ENCODE results near the gene EFR3B. TPM values are rescaled to one million over a fixed set of nuclear protein-coding genes. Genes with fewer than 3 reads are reported as not detected.

EFR3B gene
- total and polyA plus RNA-seq, 2 of the 13 experiments (the other 11 are each of a cell fraction or from before 2014, with no cell fraction given), result 0.42 TPM

DNA sequence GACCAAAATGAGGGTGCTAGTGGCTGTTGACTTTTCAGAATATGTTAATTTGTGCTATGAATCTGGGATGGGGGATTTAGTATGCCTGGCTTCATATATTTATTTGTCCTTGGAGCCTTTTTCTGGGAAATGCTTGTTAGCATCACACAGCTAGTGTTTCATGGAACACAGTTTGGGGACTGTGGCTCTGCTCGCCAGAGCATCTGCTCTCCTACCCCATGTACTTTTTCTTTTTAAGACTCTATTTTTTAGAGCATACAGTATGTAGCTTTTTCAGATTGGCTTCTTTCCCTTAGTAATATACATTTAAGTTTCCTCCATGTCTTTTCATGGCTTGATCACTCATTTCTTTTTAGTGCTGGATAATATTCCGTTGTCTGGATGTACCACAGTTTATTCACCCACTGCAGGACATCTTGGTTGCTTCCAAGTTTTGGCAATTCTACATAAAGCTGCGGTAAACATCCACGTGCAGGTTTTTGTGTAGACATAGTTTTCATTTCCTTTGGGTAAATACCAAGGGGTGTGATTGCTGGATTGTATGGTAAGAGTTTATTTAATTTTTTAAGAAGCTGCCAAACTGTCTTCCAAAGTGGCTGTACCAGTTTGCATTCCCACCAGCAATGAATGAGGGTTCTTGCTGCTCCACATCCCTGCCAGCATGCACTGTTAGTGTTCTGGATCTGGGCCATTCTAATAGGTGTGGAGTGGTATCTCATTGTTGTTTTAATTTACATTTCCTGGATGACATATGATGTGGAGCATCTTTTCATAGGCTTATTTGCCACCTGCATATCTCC, 44.1 kb downstream of the EFR3B start (continued):
- TF ChIP-seq NCOR1 (IDR thresholded peaks at IDR 0.05; ENCODE audit: borderline replicate concordance, low read length) (no peak), ZNF30 (CRISPR knock-in tag; IDR thresholded peaks at IDR 0.05) (no peak), NKX3-1 (CRISPR knock-in tag; IDR thresholded peaks at IDR 0.05) (no peak), KLF11 (CRISPR knock-in tag; IDR thresholded peaks at IDR 0.05) (no peak), ZKSCAN5 (CRISPR knock-in tag; IDR thresholded peaks at IDR 0.05) (no peak), NRL (CRISPR knock-in tag; IDR thresholded peaks at IDR 0.05; ENCODE audit: borderline replicate concordance) (no peak)
- TF ChIP-seq, protein P1, sequence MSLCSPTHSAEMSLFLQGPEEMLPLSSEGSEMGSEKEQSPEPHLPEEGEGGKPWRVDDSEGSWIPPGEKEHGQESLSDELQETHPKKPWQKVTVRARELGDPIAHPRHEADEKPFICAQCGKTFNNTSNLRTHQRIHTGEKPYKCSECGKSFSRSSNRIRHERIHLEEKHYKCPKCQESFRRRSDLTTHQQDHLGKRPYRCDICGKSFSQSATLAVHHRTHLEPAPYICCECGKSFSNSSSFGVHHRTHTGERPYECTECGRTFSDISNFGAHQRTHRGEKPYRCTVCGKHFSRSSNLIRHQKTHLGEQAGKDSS (CRISPR knock-in tag; IDR thresholded peaks at IDR 0.05; ENCODE audit: borderline replicate concordance, low read depth), result no peak
- TF ChIP-seq, protein P2, sequence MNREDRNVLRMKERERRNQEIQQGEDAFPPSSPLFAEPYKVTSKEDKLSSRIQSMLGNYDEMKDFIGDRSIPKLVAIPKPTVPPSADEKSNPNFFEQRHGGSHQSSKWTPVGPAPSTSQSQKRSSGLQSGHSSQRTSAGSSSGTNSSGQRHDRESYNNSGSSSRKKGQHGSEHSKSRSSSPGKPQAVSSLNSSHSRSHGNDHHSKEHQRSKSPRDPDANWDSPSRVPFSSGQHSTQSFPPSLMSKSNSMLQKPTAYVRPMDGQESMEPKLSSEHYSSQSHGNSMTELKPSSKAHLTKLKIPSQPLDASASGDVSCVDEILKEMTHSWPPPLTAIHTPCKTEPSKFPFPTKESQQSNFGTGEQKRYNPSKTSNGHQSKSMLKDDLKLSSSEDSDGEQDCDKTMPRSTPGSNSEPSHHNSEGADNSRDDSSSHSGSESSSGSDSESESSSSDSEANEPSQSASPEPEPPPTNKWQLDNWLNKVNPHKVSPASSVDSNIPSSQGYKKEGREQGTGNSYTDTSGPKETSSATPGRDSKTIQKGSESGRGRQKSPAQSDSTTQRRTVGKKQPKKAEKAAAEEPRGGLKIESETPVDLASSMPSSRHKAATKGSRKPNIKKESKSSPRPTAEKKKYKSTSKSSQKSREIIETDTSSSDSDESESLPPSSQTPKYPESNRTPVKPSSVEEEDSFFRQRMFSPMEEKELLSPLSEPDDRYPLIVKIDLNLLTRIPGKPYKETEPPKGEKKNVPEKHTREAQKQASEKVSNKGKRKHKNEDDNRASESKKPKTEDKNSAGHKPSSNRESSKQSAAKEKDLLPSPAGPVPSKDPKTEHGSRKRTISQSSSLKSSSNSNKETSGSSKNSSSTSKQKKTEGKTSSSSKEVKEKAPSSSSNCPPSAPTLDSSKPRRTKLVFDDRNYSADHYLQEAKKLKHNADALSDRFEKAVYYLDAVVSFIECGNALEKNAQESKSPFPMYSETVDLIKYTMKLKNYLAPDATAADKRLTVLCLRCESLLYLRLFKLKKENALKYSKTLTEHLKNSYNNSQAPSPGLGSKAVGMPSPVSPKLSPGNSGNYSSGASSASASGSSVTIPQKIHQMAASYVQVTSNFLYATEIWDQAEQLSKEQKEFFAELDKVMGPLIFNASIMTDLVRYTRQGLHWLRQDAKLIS (CRISPR knock-in tag; IDR thresholded peaks at IDR 0.05), result no peak
- TF ChIP-seq, protein P3, sequence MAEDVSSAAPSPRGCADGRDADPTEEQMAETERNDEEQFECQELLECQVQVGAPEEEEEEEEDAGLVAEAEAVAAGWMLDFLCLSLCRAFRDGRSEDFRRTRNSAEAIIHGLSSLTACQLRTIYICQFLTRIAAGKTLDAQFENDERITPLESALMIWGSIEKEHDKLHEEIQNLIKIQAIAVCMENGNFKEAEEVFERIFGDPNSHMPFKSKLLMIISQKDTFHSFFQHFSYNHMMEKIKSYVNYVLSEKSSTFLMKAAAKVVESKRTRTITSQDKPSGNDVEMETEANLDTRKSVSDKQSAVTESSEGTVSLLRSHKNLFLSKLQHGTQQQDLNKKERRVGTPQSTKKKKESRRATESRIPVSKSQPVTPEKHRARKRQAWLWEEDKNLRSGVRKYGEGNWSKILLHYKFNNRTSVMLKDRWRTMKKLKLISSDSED (CRISPR knock-in tag; IDR thresholded peaks at IDR 0.05), result no peak
- TF ChIP-seq, protein P4, sequence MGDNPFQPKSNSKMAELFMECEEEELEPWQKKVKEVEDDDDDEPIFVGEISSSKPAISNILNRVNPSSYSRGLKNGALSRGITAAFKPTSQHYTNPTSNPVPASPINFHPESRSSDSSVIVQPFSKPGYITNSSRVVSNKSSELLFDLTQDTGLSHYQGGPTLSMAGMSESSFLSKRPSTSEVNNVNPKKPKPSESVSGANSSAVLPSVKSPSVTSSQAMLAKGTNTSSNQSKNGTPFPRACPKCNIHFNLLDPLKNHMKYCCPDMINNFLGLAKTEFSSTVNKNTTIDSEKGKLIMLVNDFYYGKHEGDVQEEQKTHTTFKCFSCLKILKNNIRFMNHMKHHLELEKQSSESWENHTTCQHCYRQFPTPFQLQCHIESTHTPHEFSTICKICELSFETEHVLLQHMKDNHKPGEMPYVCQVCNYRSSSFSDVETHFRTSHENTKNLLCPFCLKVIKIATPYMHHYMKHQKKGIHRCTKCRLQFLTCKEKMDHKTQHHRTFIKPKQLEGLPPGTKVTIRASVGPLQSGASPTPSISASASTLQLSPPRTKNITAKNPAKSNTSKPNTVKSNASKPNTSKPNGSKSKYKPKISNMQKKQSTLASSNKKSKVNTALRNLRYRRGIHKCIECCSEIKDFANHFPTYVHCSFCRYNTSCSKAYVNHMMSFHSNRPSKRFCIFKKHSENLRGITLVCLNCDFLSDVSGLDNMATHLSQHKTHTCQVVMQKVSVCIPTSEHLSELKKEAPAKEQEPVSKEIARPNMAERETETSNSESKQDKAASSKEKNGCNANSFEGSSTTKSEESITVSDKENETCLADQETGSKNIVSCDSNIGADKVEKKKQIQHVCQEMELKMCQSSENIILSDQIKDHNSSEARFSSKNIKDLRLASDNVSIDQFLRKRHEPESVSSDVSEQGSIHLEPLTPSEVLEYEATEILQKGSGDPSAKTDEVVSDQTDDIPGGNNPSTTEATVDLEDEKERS (CRISPR knock-in tag; IDR thresholded peaks at IDR 0.05), result no peak
- TF ChIP-seq, protein P5, sequence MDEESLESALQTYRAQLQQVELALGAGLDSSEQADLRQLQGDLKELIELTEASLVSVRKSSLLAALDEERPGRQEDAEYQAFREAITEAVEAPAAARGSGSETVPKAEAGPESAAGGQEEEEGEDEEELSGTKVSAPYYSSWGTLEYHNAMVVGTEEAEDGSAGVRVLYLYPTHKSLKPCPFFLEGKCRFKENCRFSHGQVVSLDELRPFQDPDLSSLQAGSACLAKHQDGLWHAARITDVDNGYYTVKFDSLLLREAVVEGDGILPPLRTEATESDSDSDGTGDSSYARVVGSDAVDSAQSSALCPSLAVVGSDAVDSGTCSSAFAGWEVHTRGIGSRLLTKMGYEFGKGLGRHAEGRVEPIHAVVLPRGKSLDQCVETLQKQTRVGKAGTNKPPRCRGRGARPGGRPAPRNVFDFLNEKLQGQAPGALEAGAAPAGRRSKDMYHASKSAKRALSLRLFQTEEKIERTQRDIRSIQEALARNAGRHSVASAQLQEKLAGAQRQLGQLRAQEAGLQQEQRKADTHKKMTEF (CRISPR knock-in tag; IDR thresholded peaks at IDR 0.05), result no peak
- TF ChIP-seq, protein P6, sequence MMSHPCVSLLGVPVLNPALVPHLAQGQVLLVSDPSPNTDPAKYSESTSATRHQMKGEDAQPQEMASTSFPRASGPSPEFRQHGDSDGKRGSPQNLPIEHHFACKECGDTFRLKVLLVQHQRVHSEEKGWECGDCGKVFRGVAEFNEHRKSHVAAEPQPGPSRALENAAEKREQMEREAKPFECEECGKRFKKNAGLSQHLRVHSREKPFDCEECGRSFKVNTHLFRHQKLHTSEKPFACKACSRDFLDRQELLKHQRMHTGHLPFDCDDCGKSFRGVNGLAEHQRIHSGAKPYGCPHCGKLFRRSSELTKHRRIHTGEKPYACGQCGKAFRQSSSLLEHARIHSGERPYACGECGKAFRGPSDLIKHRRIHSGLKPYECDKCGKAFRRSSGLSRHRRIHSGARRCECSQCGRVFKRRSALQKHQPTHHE (CRISPR knock-in tag; IDR thresholded peaks at IDR 0.05; ENCODE audit: borderline replicate concordance), result no peak
